PFSK-1 (cell line): ENCODE measurements around the gene SERGEF.

Experiments
- POLR2AphosphoS5 ChIP-seq: IDR thresholded peaks from 2 replicates; pipeline ENCODE4 v1.6.1; 2012; ENCODE audit warnings: low read depth, mild to moderate bottlenecking, control low read depth, low read length, moderate library complexity
- REST ChIP-seq, 2 experiments: IDR thresholded peaks; 2 replicates each; pipeline versions ENCODE4 v1.6.1 to v1.8.0; 2011 to 2012; ENCODE audit warnings: low read depth in 2 of 2, low read length in 2 of 2, control low read depth in 1 of 2, inconsistent platforms in 1 of 2, mild to moderate bottlenecking in 1 of 2, moderate library complexity in 1 of 2; ENCODE audit not compliant: insufficient read depth in 1 of 2
- SIN3A ChIP-seq: IDR thresholded peaks from 2 replicates; pipeline ENCODE4 v1.6.1; 2012; ENCODE audit warnings: mild to moderate bottlenecking, low read length, moderate library complexity, borderline replicate concordance; ENCODE audit not compliant: insufficient read depth
- TAF1 ChIP-seq: IDR thresholded peaks from 2 replicates; pipeline ENCODE4 v1.6.1; 2012; ENCODE audit warnings: low read length, control low read depth, borderline replicate concordance; ENCODE audit not compliant: insufficient read depth

GRCh38 chr11:17898071-17898470, 114.8 kb downstream of the SERGEF start:
- TF ChIP-seq TAF1 = no peak
- TF ChIP-seq POLR2AphosphoS5 = no peak
- no peak for TF ChIP-seq REST (IDR thresholded peaks at IDR 0.05; ENCODE audit: insufficient read depth in 1 of 2, low read depth in 2 of 2, low read length in 2 of 2)
- no peak for TF ChIP-seq SIN3A
